Body of pancreas (tissue), 4 donors: Measurements from ENCODE around the gene WDR93.

ENCODE experiments used
- CTCF ChIP-seq, 7 experiments: fragments of 450-650 bp in 4 of 7; fragments of 200-600 bp in 3 of 7; sonication (generic) in 3 of 7; IDR thresholded peaks; one replicate each; pipeline ENCODE4 v1.5.1; 2016 to 2019; ENCODE audit warnings: antibody characterized with exemption in 7 of 7
- POLR2A ChIP-seq, 3 donors: fragments of 450-650 bp; IDR thresholded peaks; one replicate each; pipeline ENCODE4 v1.6.1; 2016; ENCODE audit warnings: antibody characterized with exemption in 3 of 3, mild to moderate bottlenecking in 2 of 3

- TF ChIP-seq CTCF (IDR thresholded peaks at IDR 0.05) = no peak
- TF ChIP-seq POLR2A (IDR thresholded peaks at IDR 0.05) = no peak
These were observed 76.0 kb downstream of the WDR93 start for GRCh38 chr15:89766357-89767311.
